ENCODE results near the gene SDHA.
"Not testable (repeated sequence)": the region's sequence is repeated elsewhere in the genome, so short reads cannot be mapped to it uniquely, and the experiment has no call there.

The SDHA gene

GRCh38 chr5:251016-251415, 32.9 kb downstream of the SDHA start:
- not testable (repeated sequence) for DNase-seq (ENCODE audit: low read depth); H3K4me3 ChIP-seq (ENCODE audit: low read depth, low read length)

- not testable (repeated sequence) for DNase-seq (ENCODE audit: low read depth); H3K4me3 ChIP-seq (ENCODE audit: low read depth, low read length)
Measured at GRCh38 chr5:251538-251937, 33.4 kb downstream of the SDHA start.

- not testable (repeated sequence) for H3K4me3 ChIP-seq (ENCODE audit: low read depth, low read length); DNase-seq (ENCODE audit: low read depth)
Measured at GRCh38 chr5:251975-252374, 33.9 kb downstream of the SDHA start.

GRCh38 chr5:252546-252945, 34.4 kb downstream of the SDHA start:
- TF ChIP-seq MYC (IDR thresholded peaks at IDR 0.05; ENCODE audit: low read depth, low read length) (no peak), MAX (IDR thresholded peaks at IDR 0.05; ENCODE audit: low read depth, low read length) (no peak), CTCF (IDR thresholded peaks at IDR 0.05; ENCODE audit: low read depth, low read length) (no peak), POLR2A (IDR thresholded peaks at IDR 0.05; ENCODE audit: extremely low read depth, insufficient read length) (no peak)
- no peak for DNase-seq (ENCODE audit: low read depth)
- H3K4me3 ChIP-seq (ENCODE audit: low read depth, low read length), result no peak overlapping the region

GRCh38 chr5:254322-254721, 36.2 kb downstream of the SDHA start:
- DNase-seq (ENCODE audit: low read depth); H3K4me3 ChIP-seq (ENCODE audit: low read depth, low read length): not testable (repeated sequence)

- DNase-seq (ENCODE audit: low read depth); H3K4me3 ChIP-seq (ENCODE audit: low read depth, low read length): not testable (repeated sequence)
Measured at GRCh38 chr5:255116-255515, 37.0 kb downstream of the SDHA start.

- H3K4me3 ChIP-seq (ENCODE audit: low read depth, low read length); DNase-seq (ENCODE audit: low read depth): not testable (repeated sequence)
Measured at GRCh38 chr5:256347-256746, 38.2 kb downstream of the SDHA start.

GRCh38 chr5:257148-257547, 39.0 kb downstream of the SDHA start:
- no peak for DNase-seq (ENCODE audit: low read depth)
- H3K4me3 ChIP-seq (ENCODE audit: low read depth, low read length), result no peak overlapping the region
- no peak for TF ChIP-seq POLR2A (IDR thresholded peaks at IDR 0.05; ENCODE audit: extremely low read depth, insufficient read length)
- TF ChIP-seq MAX (IDR thresholded peaks at IDR 0.05; ENCODE audit: low read depth, low read length), result no peak
- no peak for TF ChIP-seq CTCF (IDR thresholded peaks at IDR 0.05; ENCODE audit: low read depth, low read length)
- TF ChIP-seq MYC (IDR thresholded peaks at IDR 0.05; ENCODE audit: low read depth, low read length), result no peak

GRCh38 chr5:263275-263974, 45.3 kb downstream of the SDHA start:
- not testable (repeated sequence) for DNase-seq (ENCODE audit: low read depth); H3K4me3 ChIP-seq (ENCODE audit: low read depth, low read length)

GRCh38 chr5:264338-264737, 46.2 kb downstream of the SDHA start:
- DNase-seq (ENCODE audit: low read depth), result no peak
- TF ChIP-seq POLR2A (IDR thresholded peaks at IDR 0.05; ENCODE audit: extremely low read depth, insufficient read length) (no peak), CTCF (IDR thresholded peaks at IDR 0.05; ENCODE audit: low read depth, low read length) (no peak)
- no peak overlapping the region for H3K4me3 ChIP-seq (ENCODE audit: low read depth, low read length)

- not testable (repeated sequence) for DNase-seq (ENCODE audit: low read depth); H3K4me3 ChIP-seq (ENCODE audit: low read depth, low read length)
Measured at GRCh38 chr5:266311-267026, 48.3 kb downstream of the SDHA start.

Data from NB4 (cell line).